MM.1S (cell line): ENCODE results near the gene FOXP1.

Experiments used
- EZH2phosphoT487 ChIP-seq: fragments of 300-600 bp; sonication (generic); IDR thresholded peaks from 2 replicates; pipeline ENCODE4 v1.6.1; 2018; ENCODE audit warnings: antibody characterized with exemption, low read length
- TF ChIP-seq, protein P1 (sequence below): fragments of 300-600 bp; sonication (generic); IDR thresholded peaks from 2 replicates; pipeline ENCODE4 v1.5.1; 2016; ENCODE audit warnings: antibody characterized with exemption, low read length, mixed read lengths

DNA sequence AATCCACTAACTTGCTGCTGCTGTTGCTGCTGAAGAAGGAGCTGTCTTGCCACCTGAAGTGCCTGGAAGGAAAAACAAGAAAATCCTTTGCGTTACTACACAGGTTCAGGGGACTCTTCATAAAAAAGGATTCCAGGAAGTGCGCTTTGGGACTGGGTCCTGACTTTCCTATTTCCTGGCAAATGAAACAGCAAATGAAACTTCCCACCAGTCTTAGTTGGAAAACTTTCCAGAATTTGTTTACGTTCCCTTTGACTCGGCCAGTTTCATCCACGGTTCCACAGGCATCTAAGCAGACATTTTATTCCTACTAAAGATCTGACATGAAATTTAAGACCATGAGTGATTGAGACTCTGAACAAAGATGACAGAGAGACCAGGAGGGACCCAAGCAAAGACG, 471.0 kb downstream of the FOXP1 start:
- TF ChIP-seq, protein P1, sequence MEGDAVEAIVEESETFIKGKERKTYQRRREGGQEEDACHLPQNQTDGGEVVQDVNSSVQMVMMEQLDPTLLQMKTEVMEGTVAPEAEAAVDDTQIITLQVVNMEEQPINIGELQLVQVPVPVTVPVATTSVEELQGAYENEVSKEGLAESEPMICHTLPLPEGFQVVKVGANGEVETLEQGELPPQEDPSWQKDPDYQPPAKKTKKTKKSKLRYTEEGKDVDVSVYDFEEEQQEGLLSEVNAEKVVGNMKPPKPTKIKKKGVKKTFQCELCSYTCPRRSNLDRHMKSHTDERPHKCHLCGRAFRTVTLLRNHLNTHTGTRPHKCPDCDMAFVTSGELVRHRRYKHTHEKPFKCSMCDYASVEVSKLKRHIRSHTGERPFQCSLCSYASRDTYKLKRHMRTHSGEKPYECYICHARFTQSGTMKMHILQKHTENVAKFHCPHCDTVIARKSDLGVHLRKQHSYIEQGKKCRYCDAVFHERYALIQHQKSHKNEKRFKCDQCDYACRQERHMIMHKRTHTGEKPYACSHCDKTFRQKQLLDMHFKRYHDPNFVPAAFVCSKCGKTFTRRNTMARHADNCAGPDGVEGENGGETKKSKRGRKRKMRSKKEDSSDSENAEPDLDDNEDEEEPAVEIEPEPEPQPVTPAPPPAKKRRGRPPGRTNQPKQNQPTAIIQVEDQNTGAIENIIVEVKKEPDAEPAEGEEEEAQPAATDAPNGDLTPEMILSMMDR, result no peak
- no peak for TF ChIP-seq EZH2phosphoT487
